B cell (primary cell): Measurements from ENCODE around the gene PALM.

Experiments used
- CTCF ChIP-seq: fragments of 200-600 bp; IDR thresholded peaks from one replicate; pipeline ENCODE4 v1.8.0; 2022; ENCODE audit warnings: antibody characterized with exemption, mild to moderate bottlenecking
- EZH2 ChIP-seq: IDR thresholded peaks from 2 replicates; pipeline ENCODE4 v1.6.1; 2012; ENCODE audit warnings: borderline replicate concordance, low read depth, mild to moderate bottlenecking, moderate library complexity, low read length; ENCODE audit not compliant: insufficient read depth, poor library complexity, severe bottlenecking

GRCh38 chr19:703329-703650, 5.4 kb upstream of the PALM start:
- no peak for TF ChIP-seq CTCF
- no peak for TF ChIP-seq EZH2
